Activated B cell treated with CpG ODN at 0.5 μM for 24 hours (primary cell): ENCODE measurements around the gene GPR39. TPM values are rescaled to one million over a fixed set of nuclear protein-coding genes. Genes with fewer than 3 reads are reported as not detected.

Experiments
- ATAC-seq: fragments of 200-7000 bp; cut with Tn5 transposase; one replicate; pipeline ENCODE4 v1.10.0; 2021; ENCODE audit warnings: low read depth, mild to moderate bottlenecking, moderate library complexity
- CTCF ChIA-PET: fragments of 350-600 bp; sonication (Branson Sonifier 250); formaldehyde crosslinking; loops from one replicate; lab custom pipeline; 2021; ENCODE audit warnings: antibody characterized with exemption; lab: Charles Lee
- POLR2A ChIA-PET: fragments of 350-600 bp; sonication (Branson Sonifier 250); formaldehyde crosslinking; loops from one replicate; lab custom pipeline; 2021; ENCODE audit warnings: antibody characterized with exemption; lab: Charles Lee
- DNase-seq: peaks from one replicate; pipeline ENCODE4 v3.0.0; 2022
- H3K27ac Mint-ChIP-seq: one replicate; pipeline ENCODE4 v1.8.0; 2020; ENCODE audit warnings: mixed read lengths
- H3K27me3 Mint-ChIP-seq: one replicate; pipeline ENCODE4 v1.8.0; 2021; ENCODE audit warnings: mixed read lengths
- H3K36me3 Mint-ChIP-seq: one replicate; pipeline ENCODE4 v1.8.0; 2021; ENCODE audit warnings: low read depth, mixed read lengths
- H3K4me1 Mint-ChIP-seq: one replicate; pipeline ENCODE4 v1.8.0; 2021; ENCODE audit warnings: mixed read lengths
- H3K4me3 Mint-ChIP-seq: one replicate; pipeline ENCODE4 v1.8.0; 2020; ENCODE audit warnings: mild to moderate bottlenecking, mixed read lengths
- H3K9me3 Mint-ChIP-seq: one replicate; pipeline ENCODE4 v1.8.0; 2020; ENCODE audit warnings: mixed read lengths
- CTCF ChIP-seq: fragments of 200-600 bp; IDR thresholded peaks from one replicate; pipeline ENCODE4 v1.8.0; 2022; ENCODE audit warnings: antibody characterized with exemption, mild to moderate bottlenecking
- intact Hi-C: fragments of 100-400 bp; cut with micrococcal nuclease; formaldehyde crosslinking; loops from one replicate; pipeline ENCODE4 v1.15.1; 2024
- total RNA-seq: library from RNA; stranded (reverse); gene quantifications from 2 replicates; pipeline ENCODE4 v1.2.3, GENCODE V29; 2022

GPR39 gene
- total RNA-seq, 1 donor from 2014 or later = not detected

- DNase-seq (no peak), ATAC-seq (no peak)
- no peaks in the 10 kb centered on the region for H3K9me3 Mint-ChIP-seq
- H3K36me3 Mint-ChIP-seq = no peaks in the 10 kb centered on the region
- no peak for TF ChIP-seq CTCF
- POLR2A ChIA-PET = no interaction called here
- no peak overlapping the region for H3K27ac Mint-ChIP-seq
- H3K4me3 Mint-ChIP-seq = peak overlapping the region; percentile 32
- intact Hi-C loops = no loop called here
- peaks cover 8% of the 10 kb centered on the region for H3K4me1 Mint-ChIP-seq
- H3K27me3 Mint-ChIP-seq = peaks cover 47% of the 10 kb centered on the region
- CTCF ChIA-PET = no interaction called here
These were observed 254.7 kb downstream of the GPR39 start for GRCh38 chr2:132671151-132671835.

GRCh38 chr2:132676999-132677398, 260.4 kb downstream of the GPR39 start:
- Mint-ChIP-seq H3K27ac (no peak overlapping the region), H3K36me3 (no peaks in the 10 kb centered on the region), H3K4me1 (no peaks in the 10 kb centered on the region), H3K27me3 (peaks cover 29% of the 10 kb centered on the region), H3K9me3 (no peaks in the 10 kb centered on the region), H3K4me3 (no peak overlapping the region)
- CTCF ChIA-PET = no interaction called here
- TF ChIP-seq CTCF = no peak
- POLR2A ChIA-PET = no interaction called here
- no peak for ATAC-seq
- DNase-seq = no peak
- intact Hi-C loops = loop anchor here (5.0 kb wide), 1 partner anchor 495 kb away; no protein-coding TSS in a partner anchor

- no peaks in the 10 kb centered on the region for H3K36me3 Mint-ChIP-seq
- no peak for TF ChIP-seq CTCF
- H3K27me3 Mint-ChIP-seq = peaks cover 24% of the 10 kb centered on the region
- no peaks in the 10 kb centered on the region for H3K9me3 Mint-ChIP-seq
- ChIA-PET POLR2A (no interaction called here), CTCF (no interaction called here)
- intact Hi-C loops = loop anchor here (5.0 kb wide), 1 partner anchor 495 kb away; no protein-coding TSS in a partner anchor
- no peak overlapping the region for H3K27ac Mint-ChIP-seq
- no peak for ATAC-seq
- DNase-seq = no peak
- no peaks in the 10 kb centered on the region for H3K4me1 Mint-ChIP-seq
- H3K4me3 Mint-ChIP-seq = no peak overlapping the region
These were observed 261.1 kb downstream of the GPR39 start for GRCh38 chr2:132677661-132678060.

GRCh38 chr2:132678483-132678882, 261.9 kb downstream of the GPR39 start:
- TF ChIP-seq CTCF = no peak
- Mint-ChIP-seq H3K4me3 (no peak overlapping the region), H3K4me1 (no peaks in the 10 kb centered on the region), H3K9me3 (no peaks in the 10 kb centered on the region), H3K27me3 (peaks cover 20% of the 10 kb centered on the region), H3K36me3 (no peaks in the 10 kb centered on the region), H3K27ac (no peak overlapping the region)
- ChIA-PET CTCF (no interaction called here), POLR2A (no interaction called here)
- ATAC-seq (no peak), DNase-seq (no peak)
- intact Hi-C loops = loop anchor here (5.0 kb wide), 1 partner anchor 494 kb away; no protein-coding TSS in a partner anchor

GRCh38 chr2:132680544-132680943, 263.9 kb downstream of the GPR39 start:
- Mint-ChIP-seq H3K4me3 (no peak overlapping the region), H3K27me3 (peaks cover 9% of the 10 kb centered on the region)
- POLR2A ChIA-PET = no interaction called here

More at GRCh38 chr2:132680544-132680943, 263.9 kb downstream of the GPR39 start:
- Mint-ChIP-seq H3K27ac (no peak overlapping the region), H3K4me1 (no peaks in the 10 kb centered on the region), H3K36me3 (no peaks in the 10 kb centered on the region), H3K9me3 (no peaks in the 10 kb centered on the region)
- intact Hi-C loops = no loop called here
- CTCF ChIA-PET = no interaction called here
- no peak for ATAC-seq
- DNase-seq = no peak
- no peak for TF ChIP-seq CTCF
